OCI-LY3 (cell line): ENCODE results near the gene SLC16A6.
"Not testable (repeated sequence)": the region's sequence is repeated elsewhere in the genome, so short reads cannot be mapped to it uniquely, and the experiment has no call there.

Experiments
- H2AFZ ChIP-seq: fragments of 200-600, 300-600 bp; shearing (Covaris generic); 2 replicates; pipeline ENCODE4 v1.6.0; 2014; ENCODE audit warnings: antibody characterized with exemption, low read depth, low read length
- H3K27ac ChIP-seq: fragments of 200-600, 300-600 bp; sonication (generic); 2 replicates; pipeline ENCODE4 v1.5.1; 2014; ENCODE audit warnings: mild to moderate bottlenecking, low read length, moderate library complexity, mixed read lengths
- H3K27me3 ChIP-seq: fragments of 200-600, 300-600 bp; sonication (generic); 2 replicates; pipeline ENCODE4 v1.6.1; 2014; ENCODE audit warnings: low read depth, low read length, mixed read lengths
- H3K36me3 ChIP-seq: fragments of 200-600, 300-600 bp; sonication (generic); replicated peaks from 2 replicates; pipeline ENCODE3; 2014; ENCODE audit warnings: low read depth, low read length, mixed read lengths
- H3K4me1 ChIP-seq: fragments of 300-600, 200-600 bp; sonication (generic); 2 replicates; pipeline ENCODE4 v1.6.1; 2014; ENCODE audit warnings: low read length, mixed read lengths
- H3K4me2 ChIP-seq: fragments of 200-600, 300-600 bp; sonication (generic); 2 replicates; pipeline ENCODE4 v1.6.1; 2014; ENCODE audit warnings: low read length, mixed read lengths
- H3K4me3 ChIP-seq: fragments of 300-600, 200-600 bp; sonication (generic); 2 replicates; pipeline ENCODE4 v1.5.1; 2014; ENCODE audit warnings: antibody characterized with exemption, mild to moderate bottlenecking, low read length, moderate library complexity
- H3K79me2 ChIP-seq: fragments of 300-600, 200-600 bp; shearing (Covaris generic); 2 replicates; pipeline ENCODE4 v1.6.1; 2014; ENCODE audit warnings: mild to moderate bottlenecking, low read length, mixed read lengths
- H3K9ac ChIP-seq: fragments of 300-600, 200-600 bp; shearing (Covaris generic); 2 replicates; pipeline ENCODE4 v1.6.0; 2014; ENCODE audit warnings: mild to moderate bottlenecking, low read length, moderate library complexity
- H3K9me3 ChIP-seq: fragments of 200-600, 300-600 bp; shearing (Covaris generic); 2 replicates; pipeline ENCODE4 v1.6.1; 2014; ENCODE audit warnings: low read length, mixed read lengths; ENCODE audit not compliant: insufficient read depth
- H4K20me1 ChIP-seq: fragments of 200-600, 300-600 bp; sonication (generic); 2 replicates; pipeline ENCODE4 v1.6.1; 2016; ENCODE audit warnings: low read length, mixed read lengths; ENCODE audit not compliant: insufficient read depth
- CTCF ChIP-seq: fragments of 200-600, 300-600 bp; sonication (generic); IDR thresholded peaks from 2 replicates; pipeline ENCODE4 v1.5.1; 2014; ENCODE audit warnings: antibody characterized with exemption, low read length, low read depth
- EZH2phosphoT487 ChIP-seq: fragments of 200-600 bp; shearing (Covaris generic); IDR thresholded peaks from 2 replicates; pipeline ENCODE4 v1.6.1; 2018; ENCODE audit warnings: antibody characterized with exemption, mixed run types, low read depth

SLC16A6 gene

DNA sequence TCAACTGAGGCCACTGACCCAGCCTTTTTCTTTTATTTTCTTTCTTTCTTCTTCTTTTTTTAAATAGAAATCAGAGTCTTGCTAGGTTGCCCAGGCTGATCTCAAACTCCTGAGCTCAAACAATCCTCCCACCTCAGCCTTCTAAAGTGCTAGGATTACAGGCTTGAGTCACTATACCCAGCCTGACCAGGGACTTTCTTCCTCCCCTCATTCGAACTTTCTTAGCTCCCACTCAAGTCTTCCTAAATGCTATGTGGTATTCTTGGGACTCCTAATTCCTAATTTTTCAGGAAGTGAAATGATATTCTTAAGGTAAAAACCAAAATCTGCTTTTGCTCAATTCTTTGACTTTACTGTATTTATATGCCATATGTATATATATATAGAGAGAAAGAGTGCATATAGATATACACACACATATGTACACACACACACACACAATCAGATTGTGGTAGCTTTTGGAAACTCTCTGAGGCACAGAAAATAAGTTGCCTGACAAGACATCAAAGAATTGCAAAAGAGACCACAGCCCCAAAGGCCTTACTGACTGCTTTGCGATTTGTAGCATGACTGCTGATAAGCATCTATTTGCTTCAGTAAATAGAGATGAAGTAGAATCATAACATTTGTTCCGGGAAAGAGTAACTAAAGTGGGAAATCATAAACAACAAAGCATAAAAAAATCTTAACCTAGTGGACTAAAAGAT, 52.6 kb downstream of the SLC16A6 start:
- Histone ChIP-seq H3K27ac (peak overlapping the region; percentile 97), H3K79me2 (peaks cover 3% of the 10 kb centered on the region; the same call in 1 of the 2 replicates), H3K9ac (peak overlapping the region; percentile 87), H3K4me3 (peak overlapping the region; percentile 66), H3K27me3 (no peaks in the 10 kb centered on the region), H3K9me3 (no peaks in the 10 kb centered on the region), H2AFZ (no peak overlapping the region), H4K20me1 (no peaks in the 10 kb centered on the region), H3K4me2 (peak overlapping the region; percentile 87), H3K36me3 (no peaks in the 10 kb centered on the region), H3K4me1 (peaks cover 57% of the 10 kb centered on the region)
- no peak for TF ChIP-seq EZH2phosphoT487
- no peak for TF ChIP-seq CTCF

DNA sequence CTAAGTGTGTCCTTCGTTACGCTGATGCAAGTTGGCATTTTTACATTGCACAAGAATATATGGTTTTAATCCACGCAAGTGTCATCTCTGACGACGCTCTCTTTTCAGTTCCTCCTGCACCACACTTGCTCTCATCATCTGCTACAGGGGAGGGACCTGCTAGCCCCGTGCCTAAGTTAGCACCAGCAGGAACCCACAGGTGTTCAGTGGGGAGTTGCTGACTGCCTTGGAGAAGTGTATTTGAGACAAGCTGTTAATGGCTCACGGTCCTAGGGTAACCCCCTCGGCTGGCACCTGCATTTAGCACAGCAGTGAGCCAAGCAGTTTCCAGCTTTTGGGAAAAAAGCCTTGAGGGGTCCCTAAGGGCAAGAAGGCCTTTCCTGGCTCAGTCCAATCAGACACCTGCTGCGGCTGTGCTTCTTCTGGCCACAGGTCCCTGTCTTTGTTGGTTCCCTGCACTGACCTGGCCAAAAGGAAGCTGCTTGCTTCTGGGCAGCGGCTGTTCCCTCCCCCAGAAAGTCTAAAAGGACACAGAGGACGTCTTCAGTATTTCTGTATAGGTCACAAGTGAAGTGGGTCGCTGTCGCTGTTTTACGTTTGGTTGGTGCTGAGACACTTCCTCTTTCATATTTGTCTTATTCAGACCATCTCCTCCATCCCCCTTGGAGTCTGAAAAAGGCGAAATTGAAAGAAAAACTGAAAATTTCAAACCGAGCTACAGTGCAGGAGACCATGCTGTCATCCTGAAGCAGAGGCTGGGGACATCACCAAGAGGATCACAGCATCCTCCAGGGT, 53.4 kb downstream of the SLC16A6 start:
- H3K9ac ChIP-seq = peak overlapping the region; percentile 87
- H3K4me3 ChIP-seq = peak overlapping the region; percentile 69
- not testable (repeated sequence) for H3K27me3 ChIP-seq, H4K20me1 ChIP-seq, H3K36me3 ChIP-seq, H3K79me2 ChIP-seq, H3K9me3 ChIP-seq, H2AFZ ChIP-seq
- H3K4me2 ChIP-seq = peak overlapping the region; percentile 87
- H3K27ac ChIP-seq = peak overlapping the region; percentile 97
- H3K4me1 ChIP-seq = peaks cover 57% of the 10 kb centered on the region

DNA sequence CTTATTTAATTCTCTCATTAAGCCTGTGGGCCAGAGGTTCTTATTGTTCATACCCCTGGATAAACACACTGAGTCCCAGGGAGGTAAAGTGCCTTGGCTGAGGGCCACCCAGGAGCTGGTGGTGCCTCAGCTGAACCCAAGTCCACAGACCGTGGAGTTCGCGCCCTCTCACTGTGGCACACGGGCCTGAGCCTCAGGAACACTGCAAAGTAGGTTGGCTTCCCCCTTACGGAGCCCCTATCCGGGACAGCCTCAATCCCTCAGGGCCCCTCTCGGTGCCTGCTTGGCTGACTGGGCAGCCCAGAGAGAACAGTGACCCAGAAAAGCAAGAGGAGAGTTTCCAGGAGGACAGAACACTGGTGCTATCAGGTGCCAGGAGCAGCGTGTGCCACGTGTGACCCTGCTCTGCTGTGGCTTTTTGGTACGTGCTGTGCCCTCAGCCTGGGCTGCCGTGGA, 55.6 kb downstream of the SLC16A6 start:
- H3K27me3 ChIP-seq, H3K36me3 ChIP-seq, H2AFZ ChIP-seq, H3K9me3 ChIP-seq, H4K20me1 ChIP-seq, H3K79me2 ChIP-seq, H3K4me3 ChIP-seq: not testable (repeated sequence)
- H3K4me1 ChIP-seq = peaks cover 50% of the 10 kb centered on the region
- peak overlapping the region; percentile 35; the same call in 1 of the 2 replicates for H3K9ac ChIP-seq
- H3K4me2 ChIP-seq = peak overlapping the region; percentile 4; the same call in 1 of the 2 replicates
- H3K27ac ChIP-seq = peak overlapping the region; percentile 35

DNA sequence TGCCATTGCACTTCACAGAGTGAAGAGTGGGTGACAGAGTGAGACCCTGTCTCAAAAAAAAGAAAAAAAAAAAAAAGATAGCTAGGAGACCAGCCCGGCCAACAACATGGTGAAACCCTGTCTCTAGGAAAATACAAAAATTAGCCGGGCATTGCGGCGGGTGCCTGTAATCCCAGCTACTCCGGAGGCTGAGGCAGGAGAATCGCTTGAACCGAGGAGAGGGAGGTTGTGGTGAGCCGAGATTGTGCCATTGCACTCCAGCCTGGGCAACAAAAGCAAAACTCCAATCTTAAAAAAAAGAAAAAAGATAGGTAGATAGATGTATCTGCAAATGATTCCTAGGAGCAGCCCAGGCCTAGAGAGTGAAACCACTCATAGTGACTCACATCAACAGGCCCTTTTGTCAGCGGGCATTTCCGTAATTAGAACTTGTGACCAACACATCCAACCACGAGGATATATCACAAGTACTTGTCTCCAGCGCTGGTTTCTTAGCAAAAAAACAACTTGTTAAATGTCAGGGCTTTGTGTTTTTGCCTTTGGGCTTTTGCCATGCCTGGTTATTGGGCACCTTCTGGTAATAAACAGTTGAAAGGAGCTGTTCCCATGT, 56.1 kb downstream of the SLC16A6 start:
- Histone ChIP-seq H3K4me2 (peak overlapping the region; percentile 4; the same call in 1 of the 2 replicates), H3K4me1 (peaks cover 45% of the 10 kb centered on the region), H3K27ac (peak overlapping the region; percentile 35), H3K9ac (peak overlapping the region; percentile 35; the same call in 1 of the 2 replicates)
- H3K9me3 ChIP-seq, H3K79me2 ChIP-seq, H3K4me3 ChIP-seq, H4K20me1 ChIP-seq, H3K27me3 ChIP-seq, H3K36me3 ChIP-seq, H2AFZ ChIP-seq: not testable (repeated sequence)

GRCh38 chr17:68232741-68233140, 58.2 kb downstream of the SLC16A6 start:
- not testable (repeated sequence) for H3K79me2 ChIP-seq

More at GRCh38 chr17:68232741-68233140, 58.2 kb downstream of the SLC16A6 start:
- H2AFZ ChIP-seq, H3K27me3 ChIP-seq, H4K20me1 ChIP-seq, H3K4me2 ChIP-seq, H3K36me3 ChIP-seq, H3K9me3 ChIP-seq, H3K9ac ChIP-seq, H3K27ac ChIP-seq, H3K4me3 ChIP-seq: not testable (repeated sequence)
- peaks cover 26% of the 10 kb centered on the region for H3K4me1 ChIP-seq
